ENCODE measurements around the gene ANO7. TPM values are rescaled to one million over a fixed set of nuclear protein-coding genes. Genes with fewer than 3 reads are reported as not detected.

ANO7 gene
- total RNA-seq, 1 experiment from 2014 or later: 6.9 TPM

DNA sequence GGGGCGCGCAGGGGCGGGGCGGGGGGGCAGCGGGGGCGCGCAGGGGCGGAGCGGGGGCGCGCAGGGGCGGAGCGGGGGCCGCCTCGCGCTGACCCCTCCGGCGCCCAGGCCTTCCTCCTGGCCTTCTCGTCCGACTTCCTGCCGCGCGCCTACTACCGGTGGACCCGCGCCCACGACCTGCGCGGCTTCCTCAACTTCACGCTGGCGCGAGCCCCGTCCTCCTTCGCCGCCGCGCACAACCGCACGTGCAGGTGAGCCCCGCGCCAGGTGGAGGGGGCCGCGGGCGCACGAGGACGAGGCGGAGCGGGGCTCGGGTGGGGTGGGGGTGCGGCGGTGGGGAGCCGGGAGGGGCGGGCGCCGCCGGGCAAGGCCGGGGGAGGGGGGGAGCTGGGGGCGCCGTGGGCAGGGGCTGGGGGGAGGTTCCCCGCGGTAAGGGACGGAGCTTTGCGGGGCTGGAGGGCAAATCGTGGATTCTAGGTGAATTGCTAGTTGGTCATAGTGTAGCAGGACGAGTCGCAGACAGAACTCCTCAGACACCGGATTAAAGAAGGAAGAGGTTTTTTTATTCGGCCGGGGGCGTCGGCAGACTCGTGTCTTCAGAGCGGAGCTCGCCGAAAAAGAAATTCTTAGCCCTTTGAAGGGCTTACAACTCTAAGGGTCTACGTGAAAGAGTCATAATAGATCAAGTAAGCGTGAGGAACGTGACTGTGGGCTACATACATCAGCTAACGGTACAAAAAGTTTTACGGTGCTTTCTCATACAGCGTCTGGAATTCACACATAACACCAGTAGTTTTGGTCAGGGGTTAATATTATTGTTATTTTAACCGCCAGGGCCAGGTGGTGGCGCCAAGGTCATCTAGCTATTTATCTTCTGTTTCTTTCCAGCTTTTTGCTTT, 29.9 kb downstream of the ANO7 start:
- Histone ChIP-seq H3K27ac (ENCODE audit: low read length) (peak overlapping the region; percentile 86), H3K4me1 (ENCODE audit: control insufficient read depth, insufficient read depth, low read length) (peaks cover 9% of the 10 kb centered on the region), H3K36me3 (ENCODE audit: control insufficient read depth, insufficient read depth, low read length) (no peaks in the 10 kb centered on the region), H3K9me3 (ENCODE audit: control insufficient read depth, insufficient read depth, low read depth, low read length) (no peaks in the 10 kb centered on the region), H3K4me3 (ENCODE audit: low read depth in 2 of 2, low read length in 2 of 2) (peak overlapping the region; percentile 65 to 87), H3K27me3 (ENCODE audit: control insufficient read depth, insufficient read depth, low read length) (no peaks in the 10 kb centered on the region)
- BruUV-seq (replicated peaks): no TSS peak
- peak; percentile 40; the same call in 1 of the 2 replicates for ATAC-seq
- no peak for DNase-seq (ENCODE audit: low read depth, low spot score)
- TF ChIP-seq POLR2AphosphoS5 (IDR thresholded peaks at IDR 0.05; ENCODE audit: low read depth, low read length): no peak
- TF ChIP-seq, protein P1, sequence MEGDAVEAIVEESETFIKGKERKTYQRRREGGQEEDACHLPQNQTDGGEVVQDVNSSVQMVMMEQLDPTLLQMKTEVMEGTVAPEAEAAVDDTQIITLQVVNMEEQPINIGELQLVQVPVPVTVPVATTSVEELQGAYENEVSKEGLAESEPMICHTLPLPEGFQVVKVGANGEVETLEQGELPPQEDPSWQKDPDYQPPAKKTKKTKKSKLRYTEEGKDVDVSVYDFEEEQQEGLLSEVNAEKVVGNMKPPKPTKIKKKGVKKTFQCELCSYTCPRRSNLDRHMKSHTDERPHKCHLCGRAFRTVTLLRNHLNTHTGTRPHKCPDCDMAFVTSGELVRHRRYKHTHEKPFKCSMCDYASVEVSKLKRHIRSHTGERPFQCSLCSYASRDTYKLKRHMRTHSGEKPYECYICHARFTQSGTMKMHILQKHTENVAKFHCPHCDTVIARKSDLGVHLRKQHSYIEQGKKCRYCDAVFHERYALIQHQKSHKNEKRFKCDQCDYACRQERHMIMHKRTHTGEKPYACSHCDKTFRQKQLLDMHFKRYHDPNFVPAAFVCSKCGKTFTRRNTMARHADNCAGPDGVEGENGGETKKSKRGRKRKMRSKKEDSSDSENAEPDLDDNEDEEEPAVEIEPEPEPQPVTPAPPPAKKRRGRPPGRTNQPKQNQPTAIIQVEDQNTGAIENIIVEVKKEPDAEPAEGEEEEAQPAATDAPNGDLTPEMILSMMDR (IDR thresholded peaks at IDR 0.05): no peak; the same call in 1 of the 2 replicates
- no peak for TF ChIP-seq TCF7L2 (IDR thresholded peaks at IDR 0.05; ENCODE audit: low read depth, low read length)
- TF ChIP-seq, protein P2, sequence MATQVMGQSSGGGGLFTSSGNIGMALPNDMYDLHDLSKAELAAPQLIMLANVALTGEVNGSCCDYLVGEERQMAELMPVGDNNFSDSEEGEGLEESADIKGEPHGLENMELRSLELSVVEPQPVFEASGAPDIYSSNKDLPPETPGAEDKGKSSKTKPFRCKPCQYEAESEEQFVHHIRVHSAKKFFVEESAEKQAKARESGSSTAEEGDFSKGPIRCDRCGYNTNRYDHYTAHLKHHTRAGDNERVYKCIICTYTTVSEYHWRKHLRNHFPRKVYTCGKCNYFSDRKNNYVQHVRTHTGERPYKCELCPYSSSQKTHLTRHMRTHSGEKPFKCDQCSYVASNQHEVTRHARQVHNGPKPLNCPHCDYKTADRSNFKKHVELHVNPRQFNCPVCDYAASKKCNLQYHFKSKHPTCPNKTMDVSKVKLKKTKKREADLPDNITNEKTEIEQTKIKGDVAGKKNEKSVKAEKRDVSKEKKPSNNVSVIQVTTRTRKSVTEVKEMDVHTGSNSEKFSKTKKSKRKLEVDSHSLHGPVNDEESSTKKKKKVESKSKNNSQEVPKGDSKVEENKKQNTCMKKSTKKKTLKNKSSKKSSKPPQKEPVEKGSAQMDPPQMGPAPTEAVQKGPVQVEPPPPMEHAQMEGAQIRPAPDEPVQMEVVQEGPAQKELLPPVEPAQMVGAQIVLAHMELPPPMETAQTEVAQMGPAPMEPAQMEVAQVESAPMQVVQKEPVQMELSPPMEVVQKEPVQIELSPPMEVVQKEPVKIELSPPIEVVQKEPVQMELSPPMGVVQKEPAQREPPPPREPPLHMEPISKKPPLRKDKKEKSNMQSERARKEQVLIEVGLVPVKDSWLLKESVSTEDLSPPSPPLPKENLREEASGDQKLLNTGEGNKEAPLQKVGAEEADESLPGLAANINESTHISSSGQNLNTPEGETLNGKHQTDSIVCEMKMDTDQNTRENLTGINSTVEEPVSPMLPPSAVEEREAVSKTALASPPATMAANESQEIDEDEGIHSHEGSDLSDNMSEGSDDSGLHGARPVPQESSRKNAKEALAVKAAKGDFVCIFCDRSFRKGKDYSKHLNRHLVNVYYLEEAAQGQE (IDR thresholded peaks at IDR 0.05; ENCODE audit: insufficient read depth in 1 of 2, low read depth in 2 of 2, low read length in 1 of 2): no peak
- TF ChIP-seq SIN3A (IDR thresholded peaks at IDR 0.05; ENCODE audit: borderline replicate concordance, insufficient read depth, low read depth, low read length): no peak
- CTCF ChIA-PET: no interaction called here
- intact Hi-C loops (cut with micrococcal nuclease; ENCODE audit: unreplicated experiment): no loop called here
- in situ Hi-C loops (cut with HindIII; ENCODE audit: low pct_unique_long_range_greater_than_20kb, low sequenced_read_pairs): no loop called here
- POLR2A ChIA-PET: no interaction called here

DNA sequence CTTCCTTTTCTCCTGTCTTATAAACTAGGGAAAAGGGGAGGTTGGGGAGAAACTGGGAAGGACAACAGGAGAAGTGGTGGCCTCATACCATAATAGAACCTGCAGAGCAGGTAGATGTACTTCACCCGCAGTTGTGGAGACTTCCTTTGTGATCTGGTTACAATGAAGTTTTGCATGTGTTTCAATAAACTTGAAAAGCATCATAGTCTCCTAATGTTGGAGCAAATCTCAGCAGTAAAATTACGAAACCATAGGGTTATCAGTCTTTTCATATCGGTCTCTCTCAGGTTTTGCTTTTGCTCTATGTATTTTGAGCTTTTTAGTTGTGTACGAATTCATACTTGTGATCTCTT, 30.5 kb downstream of the ANO7 start:
- ATAC-seq (no peak), DNase-seq (ENCODE audit: low read depth, low spot score) (no peak)
- Histone ChIP-seq H3K27ac (ENCODE audit: low read length) (peak overlapping the region; percentile 86), H3K4me1 (ENCODE audit: control insufficient read depth, insufficient read depth, low read length) (peaks cover 16% of the 10 kb centered on the region), H3K36me3 (ENCODE audit: control insufficient read depth, insufficient read depth, low read length) (no peaks in the 10 kb centered on the region), H3K9me3 (ENCODE audit: control insufficient read depth, insufficient read depth, low read depth, low read length) (no peaks in the 10 kb centered on the region), H3K27me3 (ENCODE audit: control insufficient read depth, insufficient read depth, low read length) (no peaks in the 10 kb centered on the region), H3K4me3 (ENCODE audit: low read depth in 2 of 2, low read length in 2 of 2) (peak overlapping the region; percentile 65 to 87)
- in situ Hi-C loops (cut with HindIII; ENCODE audit: low pct_unique_long_range_greater_than_20kb, low sequenced_read_pairs): no loop called here
- ChIA-PET CTCF (no interaction called here), POLR2A (no interaction called here)
- intact Hi-C loops (cut with micrococcal nuclease; ENCODE audit: unreplicated experiment): no loop called here
- TSS peak; percentile 83 for BruUV-seq (replicated peaks)
- TF ChIP-seq, protein P2 (IDR thresholded peaks at IDR 0.05; ENCODE audit: insufficient read depth in 1 of 2, low read depth in 2 of 2, low read length in 1 of 2): no peak
- TF ChIP-seq, protein P1 (IDR thresholded peaks at IDR 0.05): no peak
- TF ChIP-seq TCF7L2 (IDR thresholded peaks at IDR 0.05; ENCODE audit: low read depth, low read length): no peak
- no peak for TF ChIP-seq POLR2AphosphoS5 (IDR thresholded peaks at IDR 0.05; ENCODE audit: low read depth, low read length)
- TF ChIP-seq SIN3A (IDR thresholded peaks at IDR 0.05; ENCODE audit: borderline replicate concordance, insufficient read depth, low read depth, low read length): no peak
